ENCODE results near the gene GALNT9. TPM values are rescaled to one million over a fixed set of nuclear protein-coding genes. Genes with fewer than 3 reads are reported as not detected.

Gene GALNT9
- total RNA-seq, 1 experiment from 2014 or later: not detected

- DNase-seq (ENCODE audit: extremely low read depth, low read depth): no peak
Observed at GRCh38 chr12:132176920-132177551, 152.4 kb downstream of the GALNT9 start.

- no peak for DNase-seq (ENCODE audit: extremely low read depth, low read depth)
Observed at GRCh38 chr12:132176385-132176919, 152.9 kb downstream of the GALNT9 start.

GRCh38 chr12:132175496-132176384 is 153.6 kb downstream of the GALNT9 start:
- DNase-seq (ENCODE audit: extremely low read depth, low read depth): no peak

DNA sequence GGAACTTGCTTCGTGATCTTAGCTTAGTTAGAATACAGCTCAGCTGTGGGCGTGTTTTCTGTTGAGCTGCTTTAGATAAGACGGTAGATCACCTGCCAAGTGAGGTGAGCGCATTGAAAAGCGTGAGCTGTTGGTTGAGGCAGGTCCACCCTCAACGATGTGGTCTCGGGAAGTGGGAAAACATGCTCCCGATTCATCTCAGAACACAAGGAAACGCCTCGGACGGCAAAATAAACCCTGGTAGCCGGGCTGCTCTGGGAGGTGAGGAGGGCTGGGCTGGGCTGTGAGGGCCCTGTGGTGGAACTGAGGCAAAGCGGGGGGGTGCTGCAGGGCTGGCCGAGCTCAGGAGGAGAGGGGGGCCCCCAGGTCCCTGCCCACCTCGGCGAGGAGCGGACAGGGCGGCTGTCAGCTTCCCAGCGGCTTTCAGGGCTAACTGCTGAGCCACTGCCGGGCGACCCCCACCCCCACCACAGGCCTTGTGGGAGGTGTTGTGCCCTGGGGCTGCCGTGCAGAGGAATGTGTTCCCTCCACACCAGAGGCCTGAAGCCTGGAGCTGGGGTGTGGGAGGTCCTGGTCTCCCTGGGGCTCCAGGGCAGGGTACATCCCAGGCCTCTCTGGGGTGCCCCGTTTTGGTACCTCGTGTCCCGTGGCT is 154.4 kb downstream of the GALNT9 start:
- DNase-seq (ENCODE audit: extremely low read depth, low read depth): no peak

- no peak for DNase-seq (ENCODE audit: extremely low read depth, low read depth)
Observed at GRCh38 chr12:132174015-132174838, 155.2 kb downstream of the GALNT9 start.

GRCh38 chr12:132173135-132174014 is 156.0 kb downstream of the GALNT9 start:
- DNase-seq (ENCODE audit: extremely low read depth, low read depth): no peak

GRCh38 chr12:132172619-132173018 is 156.8 kb downstream of the GALNT9 start:
- no peak for DNase-seq (ENCODE audit: extremely low read depth, low read depth)

GRCh38 chr12:132171968-132172521 is 157.3 kb downstream of the GALNT9 start:
- DNase-seq (ENCODE audit: extremely low read depth, low read depth): no peak

DNA sequence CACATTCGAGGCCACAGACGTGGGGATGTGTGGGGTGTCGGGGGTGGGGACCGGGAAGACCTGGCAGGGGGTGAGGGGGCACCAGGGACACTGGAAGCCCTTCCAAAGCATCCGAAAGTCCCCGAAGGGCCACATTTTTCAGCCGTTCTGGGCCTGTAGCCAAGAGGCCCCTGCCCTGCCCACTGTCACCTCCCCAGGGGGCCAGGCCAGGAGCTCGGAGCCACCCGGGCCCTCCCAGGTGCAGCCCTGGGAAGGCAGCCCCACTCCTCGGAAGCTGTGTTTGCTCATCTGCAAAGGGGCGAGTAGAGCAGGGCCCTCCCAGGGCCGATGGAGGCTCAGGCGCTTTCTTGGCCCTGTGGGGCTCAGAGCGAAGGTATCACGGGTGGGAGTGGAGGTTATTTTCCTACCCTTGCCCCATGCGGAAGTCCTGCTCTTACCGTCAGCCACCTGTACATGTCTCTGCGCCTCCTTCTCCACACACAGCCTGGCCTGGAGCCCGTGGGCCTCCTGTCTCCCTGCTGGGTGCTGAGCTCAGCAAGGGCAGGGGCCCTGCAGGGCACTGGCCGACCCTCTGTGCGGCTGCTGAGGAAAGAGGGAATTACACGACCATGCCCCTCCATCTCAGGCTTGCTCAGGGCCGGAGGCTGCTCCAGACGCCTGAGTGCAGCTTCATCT is 158.0 kb downstream of the GALNT9 start:
- DNase-seq (ENCODE audit: extremely low read depth, low read depth): no peak

DNA sequence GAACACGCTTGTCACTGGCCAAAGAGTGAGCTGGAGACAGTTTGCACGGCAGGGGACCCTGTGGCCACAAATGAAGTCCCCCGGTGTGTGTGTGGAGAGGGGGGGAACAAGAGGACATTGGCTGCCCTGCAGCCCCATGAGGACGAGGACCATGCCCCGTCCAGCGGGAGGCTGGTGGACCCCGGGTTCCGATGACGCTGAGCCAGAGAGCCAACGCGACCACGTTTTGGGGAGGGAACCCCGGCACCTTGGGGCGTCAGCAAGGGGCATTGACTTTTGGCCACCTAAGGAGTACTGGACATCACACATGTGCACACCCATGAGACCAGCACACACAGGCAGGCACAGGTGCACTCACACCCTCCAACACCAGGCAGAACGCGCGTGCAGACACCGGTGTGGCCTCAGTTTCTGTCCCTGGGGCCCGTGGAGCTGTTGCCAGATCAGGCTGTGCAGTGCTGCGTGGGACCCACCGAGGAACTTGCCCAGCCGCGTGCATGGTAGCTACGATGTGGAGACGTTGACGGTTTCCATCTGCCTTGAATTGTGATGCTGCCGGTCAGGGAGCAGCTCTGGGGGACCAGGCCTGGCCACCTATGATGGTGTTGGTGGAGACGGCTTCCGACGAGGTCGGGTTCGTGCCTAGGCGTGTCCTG is 158.6 kb downstream of the GALNT9 start:
- no peak for DNase-seq (ENCODE audit: extremely low read depth, low read depth)

DNA sequence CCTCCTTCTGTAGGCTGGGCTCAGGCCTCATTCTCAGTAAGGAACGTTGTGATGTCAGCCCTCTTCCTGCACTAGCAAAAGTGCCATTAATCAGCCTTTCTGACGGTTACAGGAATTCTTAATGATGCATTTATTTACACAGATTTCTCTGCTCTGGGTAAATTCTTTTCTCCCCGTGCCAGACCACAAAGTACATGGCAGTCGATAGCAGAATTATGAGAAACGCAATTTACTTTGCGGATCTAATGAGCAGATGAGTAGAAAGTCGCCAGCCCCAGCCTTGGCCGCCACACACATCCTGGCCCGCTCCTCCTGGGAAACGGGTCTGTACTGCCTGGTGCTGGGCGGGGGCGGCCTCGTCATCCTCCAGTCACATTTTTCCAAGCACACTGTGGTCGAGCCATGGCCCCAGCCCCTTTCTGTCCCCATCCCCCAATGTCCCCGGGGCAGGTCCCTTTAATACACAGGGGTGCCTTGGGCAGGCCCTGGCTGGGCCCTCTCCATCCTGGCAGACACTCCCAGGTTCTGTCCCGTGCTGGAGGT is 159.2 kb downstream of the GALNT9 start:
- no peak for DNase-seq (ENCODE audit: extremely low read depth, low read depth)

DNA sequence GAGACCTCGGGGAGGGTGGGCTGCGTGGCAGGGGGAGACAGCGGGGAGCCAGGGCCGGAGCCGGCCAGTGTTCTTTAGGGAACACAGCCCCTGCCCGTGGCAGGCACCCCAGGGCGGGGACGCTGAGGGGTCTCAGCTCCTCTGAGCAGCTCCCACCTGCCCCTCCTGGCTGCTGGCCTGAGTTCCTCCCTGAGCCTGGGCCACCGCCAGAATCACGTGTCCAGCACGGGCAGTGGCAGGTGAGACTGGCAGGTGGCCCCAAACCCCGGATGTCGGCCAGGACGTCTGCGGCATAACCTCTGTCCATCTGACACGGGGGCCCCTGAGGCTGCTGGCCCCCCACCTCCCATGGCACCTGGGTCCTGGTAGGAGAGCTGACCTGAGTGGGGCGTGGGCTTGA is 160.0 kb downstream of the GALNT9 start:
- no peak for DNase-seq (ENCODE audit: extremely low read depth, low read depth)

- no peak for DNase-seq (ENCODE audit: extremely low read depth, low read depth)
Observed at GRCh38 chr12:132168311-132169031, 160.9 kb downstream of the GALNT9 start.

DNA sequence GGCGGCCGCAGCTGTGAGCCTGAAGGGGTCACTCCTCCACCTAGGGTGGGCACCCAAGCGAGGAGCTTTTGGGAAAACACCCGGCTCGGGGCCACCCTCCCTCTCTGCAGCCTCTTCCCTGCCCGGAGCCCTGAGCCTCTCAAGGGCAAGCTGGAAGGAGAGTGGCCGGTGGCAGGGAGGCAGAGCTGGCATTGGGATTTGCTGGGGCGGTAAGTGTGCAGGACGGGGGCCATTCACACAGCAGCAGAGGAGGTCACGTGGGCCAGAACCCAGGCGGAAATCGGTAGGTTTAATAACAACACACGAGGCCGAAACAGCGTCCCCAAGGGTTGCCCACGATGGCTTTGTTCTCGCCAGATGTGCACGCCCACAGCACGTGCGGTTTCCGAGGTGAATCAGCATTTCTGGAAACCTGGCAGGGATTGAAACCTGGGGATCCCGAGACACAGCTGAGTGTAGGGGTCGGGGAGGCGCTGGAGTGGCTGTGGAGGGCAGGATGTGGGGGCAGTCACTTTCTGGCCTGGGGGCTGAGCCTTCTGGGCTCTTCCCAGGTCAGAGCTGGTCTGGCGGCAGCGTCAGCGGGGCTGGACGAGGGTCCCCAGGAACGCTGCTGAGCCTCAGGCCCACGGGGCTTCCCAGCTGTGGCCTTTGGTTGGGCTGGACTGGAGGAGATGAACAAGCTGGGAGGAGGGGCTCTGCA is 161.6 kb downstream of the GALNT9 start:
- DNase-seq (ENCODE audit: extremely low read depth, low read depth): no peak

GRCh38 chr12:132166801-132167591 is 162.4 kb downstream of the GALNT9 start:
- DNase-seq (ENCODE audit: extremely low read depth, low read depth): no peak

- DNase-seq (ENCODE audit: extremely low read depth, low read depth): no peak
Observed at GRCh38 chr12:132166093-132166492, 163.3 kb downstream of the GALNT9 start.
